NCI-H82 (cell line): ENCODE results near the gene SNX15.

Source experiments
- DNase-seq: peaks from one replicate; lab custom pipeline; 2025; lab: John Stamatoyannopoulos, UW

SNX15 gene

DNA sequence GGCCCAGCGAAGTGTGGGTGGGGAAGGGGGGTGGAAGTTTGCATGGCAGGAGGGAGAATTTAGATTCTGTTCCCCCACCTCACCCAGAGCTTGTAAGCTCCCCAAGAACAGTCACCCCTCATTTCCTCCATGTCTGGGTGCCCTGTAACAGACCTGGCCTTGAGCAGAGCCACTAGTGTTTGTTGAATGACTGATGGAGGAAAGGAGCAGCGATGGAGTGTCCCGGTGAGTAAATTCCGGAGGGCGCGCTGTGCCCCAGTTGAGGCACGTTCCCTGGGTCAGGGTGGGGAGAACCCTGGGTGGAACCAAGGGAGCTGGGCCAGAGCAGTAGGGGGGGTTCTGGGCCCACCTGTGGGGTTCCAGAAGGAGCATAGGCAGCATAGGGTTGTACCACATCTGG, 30.3 kb downstream of the SNX15 start:
- DNase-seq = no peak

- DNase-seq = no peak
Observed at GRCh38 chr11:65058012-65058411, 30.8 kb downstream of the SNX15 start.

DNA sequence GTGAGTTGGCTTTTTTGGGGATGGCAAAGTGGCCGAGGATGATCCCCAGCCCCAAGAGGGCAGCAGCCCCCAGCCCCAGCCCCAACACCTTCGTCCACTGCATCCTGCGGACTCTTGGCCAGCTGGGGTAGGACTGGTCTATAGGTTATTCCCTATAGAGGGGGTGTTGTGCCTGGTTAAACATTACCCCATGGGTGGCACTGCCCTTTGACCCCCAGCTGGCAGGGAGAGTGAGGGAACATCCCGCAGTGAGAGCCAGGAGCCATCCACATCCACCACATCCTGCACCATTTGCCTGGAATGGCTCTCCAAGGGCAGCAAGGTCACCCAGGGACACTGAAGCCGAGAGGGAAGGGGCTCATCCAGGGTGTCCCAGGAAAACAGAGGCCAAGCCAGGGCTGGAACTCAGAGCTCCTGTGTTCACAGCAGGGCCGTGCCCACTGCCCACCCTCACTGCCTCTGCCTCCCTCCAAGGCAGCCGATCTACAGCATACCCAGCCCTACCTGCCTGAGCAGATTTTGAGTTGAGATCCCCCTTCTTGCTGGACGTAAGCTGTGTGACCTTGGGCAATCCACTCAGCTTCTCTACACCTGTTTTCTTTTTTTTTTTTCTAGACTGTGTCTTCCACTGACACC, 31.3 kb downstream of the SNX15 start, which contains the start of gene NAALADL1:
TSS of gene NAALADL1 (minus strand) at position 135 of the 636 bp plus-strand sequence. CDS start at position 103, 32 bp downstream.
- no peak for DNase-seq

- DNase-seq = no peak
Observed at GRCh38 chr11:65059523-65059922, 32.3 kb downstream of the SNX15 start.

DNA sequence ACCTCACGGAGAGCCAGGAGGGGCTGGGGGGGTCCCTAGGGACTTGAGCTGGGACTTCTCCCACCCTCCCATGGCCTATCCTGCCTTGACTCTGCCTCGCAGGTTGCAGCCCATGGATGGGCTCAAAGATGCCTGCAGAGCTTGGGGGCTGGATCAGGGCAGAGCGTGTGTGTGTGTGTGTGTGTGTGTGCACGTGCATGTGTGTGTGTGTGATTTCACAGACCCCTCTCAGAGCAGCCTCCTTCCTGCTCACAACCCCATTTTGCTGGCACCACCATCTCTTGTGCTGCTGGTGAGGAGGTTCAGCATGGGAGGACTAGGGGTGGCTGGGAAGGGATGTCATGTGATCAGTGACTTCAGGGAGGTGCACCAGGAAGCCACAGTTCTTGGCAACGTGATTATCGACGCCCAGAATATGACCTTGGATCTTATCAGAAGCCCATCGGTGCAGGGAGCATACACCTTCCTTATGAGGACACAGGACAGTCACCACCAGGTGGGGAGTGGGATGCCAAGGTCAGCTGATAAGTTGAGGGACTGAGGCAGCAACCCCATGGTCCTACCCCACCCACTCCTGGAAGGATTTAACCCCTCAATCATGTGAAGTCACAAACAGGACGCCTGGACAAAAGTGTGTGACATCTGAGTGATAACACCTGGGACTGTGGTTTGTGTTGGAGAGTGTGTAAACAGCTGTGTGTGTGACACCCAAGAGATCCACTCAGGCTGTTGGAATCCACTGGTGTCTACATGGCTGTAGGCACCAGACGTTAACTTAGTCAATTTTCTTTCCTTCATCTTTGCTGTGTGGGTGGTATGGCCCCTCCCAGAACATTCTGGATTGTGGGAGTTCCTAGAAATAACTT, 33.0 kb downstream of the SNX15 start:
- DNase-seq = no peak

- peak; percentile 17 for DNase-seq
Observed at GRCh38 chr11:65060913-65061408, 33.7 kb downstream of the SNX15 start.

DNA sequence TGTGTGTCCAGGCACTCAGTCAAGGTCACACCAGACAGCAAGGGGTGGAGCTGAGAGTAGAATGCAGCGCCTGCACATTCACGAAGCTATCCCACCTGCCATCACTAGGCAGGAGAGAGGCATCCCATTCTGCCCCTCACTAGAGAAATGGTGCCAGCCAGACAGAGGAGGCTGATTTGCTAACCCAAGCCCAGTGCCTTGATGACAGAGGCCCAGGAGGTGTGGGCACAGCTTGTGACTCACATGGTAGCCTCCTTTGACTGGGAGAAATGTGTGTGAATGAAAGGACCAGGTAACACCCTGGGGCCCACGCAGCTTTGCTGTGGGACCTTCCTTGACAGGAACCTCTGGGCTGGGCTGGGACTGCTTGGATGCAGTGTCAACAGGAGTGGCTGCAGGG, 36.3 kb downstream of the SNX15 start:
- no peak for DNase-seq

DNA sequence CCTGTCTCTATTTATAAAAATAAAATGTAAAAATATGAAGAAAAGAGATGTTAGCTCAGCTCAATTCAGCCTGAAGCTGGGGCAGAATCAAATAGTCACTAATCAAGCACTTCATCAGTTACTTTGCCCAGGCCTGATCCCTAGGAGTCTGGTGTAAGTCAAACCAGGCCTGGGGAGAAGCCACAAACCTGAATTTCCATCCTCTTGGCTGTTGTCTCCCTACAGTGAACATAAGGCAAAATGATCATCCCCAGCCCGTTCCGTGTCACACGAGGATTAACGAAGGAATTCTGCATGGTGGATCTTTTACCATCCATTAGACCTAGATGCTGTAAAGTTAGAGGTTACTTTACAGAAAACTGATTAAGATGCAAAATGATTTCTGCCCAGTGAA, 37.6 kb downstream of the SNX15 start:
- peak; percentile 26 for DNase-seq

- DNase-seq = no peak
Observed at GRCh38 chr11:65065851-65066250, 38.6 kb downstream of the SNX15 start.

DNA sequence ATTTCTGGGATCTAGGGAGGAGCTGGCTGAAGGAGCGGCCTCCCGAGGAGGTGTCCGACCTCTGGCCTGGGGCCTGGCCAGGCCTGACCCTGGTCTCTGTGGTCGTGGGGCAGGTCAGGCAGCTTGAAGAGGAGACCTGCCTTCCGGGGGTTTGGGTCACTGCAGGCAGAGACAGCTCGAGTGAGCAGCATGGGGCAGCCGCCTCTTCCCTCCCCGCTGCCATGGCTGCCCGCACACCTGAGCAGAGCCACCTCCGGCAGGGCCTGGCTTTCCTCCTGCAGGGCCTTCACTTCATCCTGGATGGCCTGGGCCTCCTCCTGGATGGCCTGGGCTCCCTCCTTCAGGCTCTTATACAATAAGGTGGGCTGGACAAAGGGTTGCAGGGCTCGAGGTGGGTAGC, 39.1 kb downstream of the SNX15 start:
- DNase-seq = no peak

DNA sequence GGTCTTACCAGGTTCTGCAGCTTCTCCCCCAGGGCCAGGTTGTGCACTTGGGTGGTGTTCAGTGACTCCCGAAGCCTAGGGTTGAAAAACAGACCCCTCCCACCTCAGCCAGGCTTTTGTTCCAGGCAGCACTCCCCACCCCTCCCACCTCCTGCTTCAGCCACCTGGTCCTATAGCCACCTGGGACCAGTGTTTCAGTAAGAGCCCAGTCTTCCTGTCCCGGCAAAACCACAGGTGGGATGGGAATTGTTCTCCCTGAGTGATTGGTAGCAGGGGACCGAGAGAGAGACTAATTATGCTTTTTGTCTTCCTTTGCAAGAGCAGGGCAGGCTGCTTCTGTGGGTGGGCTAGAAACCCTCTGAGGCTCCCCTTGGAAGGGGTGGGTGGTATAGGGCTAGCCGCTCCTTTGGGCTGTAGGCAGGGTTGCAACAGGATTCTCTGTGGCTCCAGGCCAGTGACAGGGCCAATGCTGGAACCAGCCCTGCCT, 39.6 kb downstream of the SNX15 start:
- DNase-seq = no peak

- no peak for DNase-seq
Observed at GRCh38 chr11:65067446-65067845, 40.2 kb downstream of the SNX15 start.

DNA sequence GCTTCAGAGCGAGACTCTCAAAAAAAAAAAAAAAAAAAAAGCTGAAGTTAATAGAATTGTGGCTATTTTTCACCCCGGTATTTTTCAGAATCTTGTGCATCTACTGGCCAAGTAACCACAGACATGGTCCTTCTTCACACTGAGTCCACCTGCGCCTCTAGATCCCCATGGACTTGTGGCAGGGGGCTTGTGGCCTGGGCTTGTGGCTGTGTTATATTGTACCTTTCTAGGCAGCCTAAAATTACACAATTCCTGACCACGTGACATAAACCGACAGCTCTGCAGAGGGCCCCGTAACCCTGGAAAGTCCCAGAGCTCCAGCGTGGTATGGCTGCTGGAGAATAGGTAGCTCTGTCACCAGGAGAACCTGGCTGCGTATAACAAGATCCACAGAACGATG, 42.0 kb downstream of the SNX15 start:
- DNase-seq = no peak

DNA sequence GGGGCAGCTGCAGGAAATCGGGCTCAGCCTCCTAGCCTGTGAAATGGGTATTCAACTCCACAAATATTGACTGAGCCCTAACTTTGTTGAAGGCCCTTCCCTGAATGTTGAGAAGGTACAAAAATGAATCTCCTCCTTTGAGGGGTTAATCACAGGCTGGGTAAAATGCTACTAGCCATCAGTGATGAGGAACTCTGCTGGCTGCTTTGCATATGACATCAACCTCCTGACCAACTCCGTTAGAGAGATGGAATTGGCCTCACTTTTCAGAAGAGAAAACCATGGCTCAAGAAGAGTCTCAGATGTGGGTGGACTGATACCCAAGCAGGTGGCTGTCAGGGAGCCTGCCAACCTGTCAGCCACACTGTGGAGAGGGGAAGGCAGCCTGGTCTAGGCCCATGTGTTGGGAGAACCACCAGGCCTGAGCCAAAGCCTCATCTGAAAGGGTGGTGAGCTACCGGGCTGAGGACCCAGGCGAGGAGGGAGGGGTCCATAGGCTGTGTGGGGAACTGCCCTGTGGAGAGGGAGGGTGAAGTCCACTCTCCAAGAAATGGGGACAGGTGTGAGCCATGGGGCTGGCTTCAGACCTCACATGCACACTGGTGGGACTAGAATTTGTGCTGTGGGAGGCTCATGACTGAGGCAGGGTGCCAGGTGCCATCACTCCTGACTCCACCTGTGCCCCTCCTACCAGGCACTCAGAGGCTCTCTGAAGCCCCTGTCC, 44.8 kb downstream of the SNX15 start:
- DNase-seq = no peak

- DNase-seq = no peak
Observed at GRCh38 chr11:65072631-65072966, 45.4 kb downstream of the SNX15 start.

GRCh38 chr11:65077451-65077850, 50.2 kb downstream of the SNX15 start:
- peak; percentile 79 for DNase-seq

DNA sequence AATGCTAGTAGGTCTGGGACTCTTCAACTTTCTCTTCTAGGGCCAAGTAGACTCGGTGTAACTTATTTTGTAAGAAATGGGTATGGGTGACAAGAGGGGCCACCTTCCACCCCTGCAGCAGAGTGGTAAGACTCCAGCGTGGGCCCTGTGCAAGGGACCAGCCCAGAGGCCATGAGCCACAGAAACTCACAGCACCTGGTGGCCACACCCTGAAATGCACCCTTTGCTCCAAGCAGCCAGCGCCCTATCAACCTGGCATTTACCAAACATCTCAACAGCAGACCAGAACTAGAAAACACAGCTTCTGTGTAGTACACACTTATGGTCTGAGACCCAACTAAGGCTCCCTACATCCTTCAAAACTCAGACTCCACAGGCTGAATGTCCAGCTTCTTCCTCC, 50.9 kb downstream of the SNX15 start:
- DNase-seq = peak; percentile 69

- no peak for DNase-seq
Observed at GRCh38 chr11:65078786-65079342, 51.6 kb downstream of the SNX15 start.

- no peak for DNase-seq
Observed at GRCh38 chr11:65083134-65083833, 56.0 kb downstream of the SNX15 start.

DNA sequence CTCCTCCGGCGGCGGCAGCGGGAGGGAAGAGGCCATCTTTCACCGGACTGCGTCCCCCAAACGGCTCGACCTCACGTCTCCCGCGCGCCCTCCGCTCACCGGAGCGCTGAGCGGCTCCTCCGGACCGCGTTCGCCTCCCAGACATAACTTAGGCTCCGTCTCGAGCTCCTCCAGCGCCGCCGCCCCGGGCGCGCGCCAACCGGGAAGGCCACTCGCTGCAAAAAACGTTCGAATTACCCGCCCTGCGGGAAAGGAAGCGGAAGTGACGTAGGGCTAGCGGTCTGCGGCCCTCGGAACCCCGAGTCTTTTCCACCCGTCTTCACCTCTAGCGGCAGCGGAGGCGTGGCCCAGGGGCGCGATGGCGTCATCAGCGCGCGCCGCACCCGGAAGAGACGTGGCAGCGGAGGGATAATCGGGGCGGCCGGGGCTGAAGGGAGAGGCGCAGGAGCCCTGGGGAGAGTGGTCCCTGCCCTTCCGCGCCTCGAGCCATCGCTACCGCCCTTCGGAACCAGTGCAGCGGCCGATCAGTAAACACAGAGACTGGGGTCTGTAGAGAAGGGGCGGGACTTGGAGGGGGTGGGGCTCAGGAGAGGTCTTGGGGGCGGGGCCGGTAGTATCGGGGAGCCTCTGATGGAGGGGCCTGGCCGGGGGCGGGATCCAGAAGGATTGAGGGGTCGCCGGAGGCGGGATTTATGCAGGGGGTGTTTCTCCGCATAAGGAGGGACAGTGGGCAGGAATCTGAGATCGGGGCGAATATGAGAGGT, 56.8 kb downstream of the SNX15 start, which contains the start of the genes CDCA5 and ZFPL1:
TSS of gene CDCA5 (minus strand) at position 207 of the 764 bp plus-strand sequence. CDS start at position 145, 62 bp downstream.
TSS of gene ZFPL1 (plus strand) at position 389 of the 764 bp plus-strand sequence. CDS start 477 bp downstream, outside the sequence.
- peak; percentile 96 for DNase-seq
